Keratinocyte (primary cell): ENCODE measurements around the gene BANF2. TPM values are rescaled to one million over a fixed set of nuclear protein-coding genes. Genes with fewer than 3 reads are reported as not detected.

Source experiments
- DNase-seq: peaks from one replicate; pipeline ENCODE4 v3.0.0-alpha.2; 2011; ENCODE audit warnings: low read depth, missing footprints, low spot score
- FAIRE-seq: peaks from 2 replicates; lab custom pipeline; 2011; peaks lifted over from hg19 to GRCh38; lab: Jason Lieb, UNC
- H2AFZ ChIP-seq: 2 replicates; pipeline ENCODE4 v1.6.0; 2012; ENCODE audit warnings: low read length, control low read depth, inconsistent platforms; ENCODE audit not compliant: control insufficient read depth
- H3K27ac ChIP-seq: 2 replicates; pipeline ENCODE4 v1.5.1; 2011; ENCODE audit warnings: low read length; ENCODE audit not compliant: control insufficient read depth, insufficient read depth
- H3K27me3 ChIP-seq: 3 replicates; pipeline ENCODE4 v1.6.0; 2011; ENCODE audit warnings: low read length; ENCODE audit not compliant: control insufficient read depth, insufficient read depth; ENCODE audit errors: extremely low read depth
- H3K36me3 ChIP-seq, 2 experiments: 2 replicates in 1 of 2; 3 replicates in 1 of 2; pipeline ENCODE4 v1.5.1; 2011; ENCODE audit warnings: low read length in 2 of 2, mild to moderate bottlenecking in 1 of 2; ENCODE audit not compliant: control insufficient read depth in 2 of 2, insufficient read depth in 2 of 2; ENCODE audit errors: extremely low read depth in 1 of 2
- H3K4me1 ChIP-seq: 3 replicates; pipeline ENCODE4 v1.5.1; 2011; ENCODE audit warnings: low read length; ENCODE audit not compliant: control insufficient read depth, insufficient read depth; ENCODE audit errors: extremely low read depth
- H3K4me2 ChIP-seq: 3 replicates; pipeline ENCODE4 v1.6.0; 2011; ENCODE audit warnings: low read depth, low read length; ENCODE audit not compliant: control insufficient read depth, insufficient read depth; ENCODE audit errors: extremely low read depth
- H3K4me3 ChIP-seq, 3 experiments: fragments of 200-600 bp in 1 of 3; sonication (generic) in 1 of 3; 2 replicates in 2 of 3; 3 replicates in 1 of 3; pipeline ENCODE4 v1.5.1; 2011 to 2016; ENCODE audit warnings: low read length in 3 of 3, mild to moderate bottlenecking in 3 of 3, control low read depth in 2 of 3, inconsistent platforms in 1 of 3, low read depth in 1 of 3, mixed read lengths in 1 of 3, mixed run types in 1 of 3, moderate library complexity in 1 of 3; ENCODE audit not compliant: control insufficient read depth in 2 of 3, insufficient read depth in 2 of 3; ENCODE audit errors: extremely low read depth in 1 of 3
- H3K79me2 ChIP-seq: 2 replicates; pipeline ENCODE4 v1.6.0; 2012; ENCODE audit warnings: low read length; ENCODE audit not compliant: control insufficient read depth, insufficient read depth
- H3K9ac ChIP-seq: 3 replicates; pipeline ENCODE4 v1.6.0; 2011; ENCODE audit warnings: low read length; ENCODE audit not compliant: control insufficient read depth, insufficient read depth; ENCODE audit errors: extremely low read depth
- H3K9me1 ChIP-seq: 3 replicates; pipeline ENCODE4 v1.6.0; 2011; ENCODE audit warnings: low read length; ENCODE audit not compliant: control insufficient read depth, insufficient read depth; ENCODE audit errors: extremely low read depth
- H3K9me3 ChIP-seq: 2 replicates; pipeline ENCODE4 v1.5.1; 2012; ENCODE audit warnings: low read depth, low read length; ENCODE audit not compliant: control insufficient read depth
- H4K20me1 ChIP-seq: 3 replicates; pipeline ENCODE4 v1.6.0; 2011; ENCODE audit warnings: low read length; ENCODE audit not compliant: control insufficient read depth, insufficient read depth; ENCODE audit errors: extremely low read depth
- CTCF ChIP-seq, 3 experiments: IDR thresholded peaks in 1 of 3; conservative IDR thresholded peaks in 1 of 3; optimal IDR thresholded peaks in 1 of 3; 2 replicates in 2 of 3; 3 replicates in 1 of 3; pipeline versions ENCODE3 to v1.5.1; 2011; ENCODE audit warnings: low read length in 3 of 3, mild to moderate bottlenecking in 3 of 3, moderate library complexity in 2 of 3, control low read depth in 1 of 3, inconsistent platforms in 1 of 3; ENCODE audit not compliant: insufficient read depth in 2 of 3; ENCODE audit errors: extremely low read depth in 1 of 3
- EZH2 ChIP-seq: IDR thresholded peaks from one replicate; pipeline ENCODE4 v1.6.1; 2012; ENCODE audit warnings: inconsistent platforms, mild to moderate bottlenecking, low read length, moderate library complexity
- dilution Hi-C: fragments of 300-500 bp; cut with MboI; formaldehyde crosslinking; loops from one replicate; pipeline ENCODE4 v1.7.0; 2020; ENCODE audit warnings: low sequenced_read_pairs; ENCODE audit not compliant: extremely low pct_ligation_motif_present
- polyA plus RNA-seq, 5 experiments: library from polyadenylated mRNA; depleted of rRNA in 3 of 5; stranded (reverse) in 3 of 5; stranded (forward) in 1 of 5; unstranded in 1 of 5; fragments of >200 nt; gene quantifications; 1 replicate in 1 of 5; 2 replicates in 3 of 5; 3 replicates in 1 of 5; pipeline versions ENCODE4 v1.2.1 to v1.2.3, GENCODE V29; 2011 to 2012; ENCODE audit warnings: missing spikeins in 2 of 5, low read depth in 1 of 5, low replicate concordance in 1 of 5

BANF2 gene
- polyA plus RNA-seq, 1 donor (not counting 4 experiments of a cell fraction or from before 2014, with no cell fraction given): not detected

- no peak for DNase-seq
- Histone ChIP-seq H3K9me1 (no peaks in the 10 kb centered on the region), H4K20me1 (peaks cover 6% of the 10 kb centered on the region), H3K4me1 (peaks cover 16% of the 10 kb centered on the region), H3K36me3 (peaks cover 6 to 23% of the 10 kb centered on the region in 2 experiments), H2AFZ (peak overlapping the region; percentile 58), H3K79me2 (peaks cover 42% of the 10 kb centered on the region), H3K27ac (peak overlapping the region; percentile 75), H3K4me3 (peak overlapping the region; percentile 66 to 90 (median 74)), H3K9ac (peak overlapping the region; percentile 87), H3K9me3 (no peaks in the 10 kb centered on the region), H3K27me3 (peaks cover 27% of the 10 kb centered on the region), H3K4me2 (no peak overlapping the region)
- FAIRE-seq: no peak
- dilution Hi-C loops: no loop called here
- no peak for TF ChIP-seq EZH2
- TF ChIP-seq CTCF (optimal IDR thresholded peaks at IDR 0.05 in 1 of 3, IDR thresholded peaks at IDR 0.05 in 1 of 3, conservative IDR thresholded peaks at IDR 0.05 in 1 of 3; ENCODE audit: extremely low read depth in 1 of 3, insufficient read depth in 2 of 3, low read length in 3 of 3): no peak
These were observed 18.1 kb upstream of the BANF2 start for GRCh38 chr20:17681726-17682102.

GRCh38 chr20:17682103-17682888 is 17.5 kb upstream of the BANF2 start, which contains the start of gene RRBP1:
Gene RRBP1 (minus strand): TSS chr20:17682242. CDS start chr20:17660507, 21,735 bp downstream.
- H3K79me2 ChIP-seq: peaks cover 36% of the 10 kb centered on the region
- peak within 1 kb of the TSS; percentile 71 to 90 (median 74) for H3K4me3 ChIP-seq
- H3K9me3 ChIP-seq: no peaks in the 10 kb centered on the region
- FAIRE-seq: no peak
- H3K36me3 ChIP-seq: peaks cover 6 to 23% of the 10 kb centered on the region in 2 experiments
- H4K20me1 ChIP-seq: peaks cover 6% of the 10 kb centered on the region
- peaks cover 29% of the 10 kb centered on the region for H3K27me3 ChIP-seq
- H3K9ac ChIP-seq: peak within 1 kb of the TSS; percentile 87
- peak within 1 kb of the TSS; percentile 77 for H3K4me2 ChIP-seq
- TF ChIP-seq CTCF (optimal IDR thresholded peaks at IDR 0.05 in 1 of 3, IDR thresholded peaks at IDR 0.05 in 1 of 3, conservative IDR thresholded peaks at IDR 0.05 in 1 of 3; ENCODE audit: extremely low read depth in 1 of 3, insufficient read depth in 2 of 3, low read length in 3 of 3) (peak; percentile 54 to 69 (median 64)), EZH2 (no peak)
- no peaks in the 10 kb centered on the region for H3K9me1 ChIP-seq
- peak; percentile 83 for DNase-seq
- H2AFZ ChIP-seq: peak within 1 kb of the TSS; percentile 79
- H3K27ac ChIP-seq: peak within 1 kb of the TSS; percentile 75
- H3K4me1 ChIP-seq: peaks cover 16% of the 10 kb centered on the region
- dilution Hi-C loops: no loop called here
